Purkinje cell (primary cell): ENCODE results near the gene MAD2L2. TPM values are rescaled to one million over a fixed set of nuclear protein-coding genes. Genes with fewer than 3 reads are reported as not detected.

Source experiments
- polyA plus RNA-seq: library from polyadenylated mRNA; unstranded; fragments of >200 nt; fragmentation: Nextera tagmentation; gene quantifications from 2 replicates; pipeline ENCODE4 v1.2.1, GENCODE V29; 2014

Gene MAD2L2
- 6.3 and 13.7 TPM in 2 replicates for polyA plus RNA-seq

DNA sequence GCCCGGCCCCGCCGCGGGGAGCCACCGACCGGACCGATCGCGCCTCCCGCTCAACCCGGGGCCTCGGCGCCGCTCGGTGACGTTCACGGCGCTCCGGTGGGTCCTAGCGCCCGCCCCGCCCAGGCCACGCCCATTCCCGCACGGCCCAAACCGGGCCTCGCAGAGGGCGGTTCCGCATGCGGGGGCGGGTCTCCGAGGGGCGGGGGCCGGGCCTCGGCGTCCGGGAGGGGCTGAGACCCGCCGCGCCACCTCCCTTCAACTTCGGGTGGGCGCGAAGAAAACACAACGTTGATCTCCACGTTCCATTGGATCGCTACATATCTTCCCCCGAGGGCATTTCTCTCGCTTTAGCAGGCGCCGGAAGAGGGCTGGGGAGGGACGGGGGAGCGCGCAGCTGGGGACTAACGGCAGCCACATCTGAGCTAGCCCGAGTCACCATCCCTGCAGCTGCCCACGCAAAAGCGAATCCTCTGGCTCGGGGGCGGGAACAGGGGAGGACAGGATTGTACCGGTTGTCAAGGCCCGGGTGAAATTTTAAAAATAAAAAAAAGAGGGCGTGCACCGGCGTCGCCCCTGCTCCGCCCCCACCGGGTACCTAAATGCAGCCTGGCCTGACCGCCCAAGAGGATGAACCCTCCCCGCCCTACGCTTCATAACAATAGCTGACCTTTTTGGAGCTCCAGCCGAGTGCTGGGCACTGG, at the start of gene MAD2L2:
MAD2L2 (minus strand) TSS at position 78 of the 701 bp plus-strand sequence. CDS start 547 bp downstream, outside the sequence.

DNA sequence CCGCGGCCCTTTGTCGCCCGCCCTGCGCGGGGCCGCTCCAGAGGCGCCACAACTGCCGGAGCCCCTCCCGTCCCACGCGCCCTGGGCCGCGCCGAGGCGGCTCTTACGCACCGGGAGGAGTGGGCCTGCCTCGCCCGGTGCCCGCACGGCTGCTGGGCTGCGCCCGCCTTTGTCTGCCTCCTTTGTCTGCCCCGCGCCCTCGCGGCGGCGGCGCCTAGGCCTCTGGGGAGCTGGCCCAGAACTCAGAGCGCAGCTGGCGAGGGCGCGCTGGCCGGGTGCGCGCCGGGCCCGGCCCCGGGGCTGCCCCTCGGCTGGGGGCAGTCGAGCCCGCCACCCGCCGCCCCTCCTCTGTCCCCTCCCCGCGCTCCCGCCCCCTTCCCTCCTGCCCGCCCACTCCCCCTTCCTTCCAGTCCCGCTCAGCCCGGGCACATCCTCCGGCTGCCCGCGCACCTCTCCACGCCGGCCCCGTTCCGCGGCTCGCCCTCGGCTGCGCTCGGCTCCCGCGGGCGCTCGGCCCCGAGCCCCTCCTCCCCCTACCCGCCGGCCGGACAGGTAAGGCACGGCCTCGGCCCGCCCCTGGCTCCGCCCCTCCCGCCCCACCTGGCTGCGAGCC, 10.5 kb upstream of the MAD2L2 start, which contains the start of gene DRAXIN:
DRAXIN (plus strand) TSS at position 409 of the 613 bp plus-strand sequence. CDS start 14,549 bp downstream, outside the sequence.

DNA sequence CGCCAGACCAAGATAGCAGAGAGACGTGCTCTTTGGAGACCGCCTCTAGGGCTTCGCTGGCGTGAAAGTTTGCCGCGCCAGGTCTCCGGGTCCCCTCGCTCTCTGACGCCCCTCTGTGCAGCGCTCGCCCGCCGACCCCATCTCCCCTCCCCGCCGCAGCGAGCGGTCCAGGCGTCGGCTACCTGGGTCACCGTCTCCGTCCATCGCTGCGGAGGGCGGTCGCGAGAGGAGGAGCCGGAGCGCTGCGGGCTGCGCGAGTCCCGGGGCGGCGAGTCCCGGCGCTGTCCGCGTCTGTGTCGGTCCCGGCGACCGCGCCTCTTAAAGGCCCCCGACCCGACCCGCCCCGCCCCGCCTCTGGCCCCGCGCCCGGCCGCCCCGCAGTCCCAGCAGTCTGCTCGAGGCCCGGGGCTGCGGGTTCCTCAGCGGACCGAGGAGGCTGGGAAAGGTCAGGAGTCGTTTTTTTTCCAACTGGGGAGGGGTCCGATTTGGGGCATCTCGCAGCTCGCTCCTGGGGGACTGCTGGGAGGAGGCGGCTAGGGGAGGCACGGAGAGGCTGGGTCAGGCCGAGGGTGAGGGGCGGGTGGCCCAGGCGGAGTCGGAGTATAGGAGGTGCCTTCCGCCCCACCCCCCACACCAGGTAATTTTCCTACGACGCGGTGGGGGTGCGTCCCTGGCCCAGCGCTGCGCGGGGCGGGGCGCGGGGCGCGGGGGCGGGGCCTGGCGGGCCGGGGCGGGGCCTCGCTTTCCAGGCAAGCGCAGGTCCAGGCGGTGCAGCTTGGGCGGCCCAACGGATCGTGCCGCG, 26.6 kb downstream of the MAD2L2 start, which contains the start of the genes FBXO2 and FBXO44:
FBXO2 (minus strand) TSS at position 293 of the 802 bp plus-strand sequence; CDS start at position 204, 89 bp downstream.
FBXO44 (plus strand) TSS at position 741 of the 802 bp plus-strand sequence. CDS start 959 bp downstream, outside the sequence.

Other genes starting within 250 kb of the MAD2L2 start
- not detected in 2 replicates for gene DISP3, start 202.0 kb downstream of the MAD2L2 start, polyA plus RNA-seq
- 19.1 and 20.4 TPM in 2 replicates for gene FBXO2, start 26.7 kb downstream of the MAD2L2 start, polyA plus RNA-seq
- gene FBXO44, start 26.3 kb downstream of the MAD2L2 start, polyA plus RNA-seq: 11.0 and 17.4 TPM in 2 replicates
- gene FBXO6, start 16.9 kb downstream of the MAD2L2 start, polyA plus RNA-seq: 2.0 and 2.2 TPM in 2 replicates
- gene DRAXIN, start 10.6 kb upstream of the MAD2L2 start, polyA plus RNA-seq: not detected in 2 replicates
- gene AGTRAP, start 55.0 kb upstream of the MAD2L2 start, polyA plus RNA-seq: 1.8 and 1.9 TPM in 2 replicates
- not detected in 2 replicates for gene C1orf167, start 81.0 kb upstream of the MAD2L2 start, polyA plus RNA-seq
- 0.34 and 0.98 TPM in 2 replicates for gene MTHFR, start 124.8 kb upstream of the MAD2L2 start, polyA plus RNA-seq
- 10.5 and 11.9 TPM in 2 replicates for gene CLCN6, start 125.0 kb upstream of the MAD2L2 start, polyA plus RNA-seq
- gene NPPA, start 166.6 kb upstream of the MAD2L2 start, polyA plus RNA-seq: 1.8 TPM in 1 of 2 replicates, not detected in the other
- gene NPPB, start 177.8 kb upstream of the MAD2L2 start, polyA plus RNA-seq: 1.8 TPM in 1 of 2 replicates, not detected in the other
- gene KIAA2013, start 245.3 kb upstream of the MAD2L2 start, polyA plus RNA-seq: 2.0 and 7.0 TPM in 2 replicates